IMR-90 (cell line): ENCODE results near the gene MYO9B. TPM values are rescaled to one million over a fixed set of nuclear protein-coding genes. Genes with fewer than 3 reads are reported as not detected.

Source experiments
- ELK1 ChIP-seq: fragments of 150-350 bp; IDR thresholded peaks from 2 replicates; pipeline ENCODE4 v1.6.1; 2016; ENCODE audit warnings: low read depth, mild to moderate bottlenecking, low read length, moderate library complexity, borderline replicate concordance
- RAD21 ChIP-seq: IDR thresholded peaks from 2 replicates; pipeline ENCODE4 v1.6.1; 2012; ENCODE audit warnings: low read length, improper control_type of control experiment
- polyA plus RNA-seq, 3 experiments: library from polyadenylated mRNA; depleted of rRNA; stranded (reverse); fragments of >200 nt; gene quantifications; 2 replicates each; pipeline ENCODE4 v1.2.3, GENCODE V29; 2012; ENCODE audit warnings: low replicate concordance in 1 of 3
- total RNA-seq: library from RNA; depleted of rRNA; stranded (reverse); fragments of >200 nt; gene quantifications from 2 replicates; pipeline ENCODE4 v1.2.3, GENCODE V29; 2012

Gene MYO9B
- total and polyA plus RNA-seq, 2 of the 4 experiments (the other 2 are of a cell fraction): 61.8 to 77.8 TPM

GRCh38 chr19:17205237-17206140 lies 129.9 kb downstream of the MYO9B start (continued):
- no peak for TF ChIP-seq ELK1
- peak; percentile 54 for TF ChIP-seq RAD21
